Activated CD4-positive, alpha-beta T cell treated with anti-CD3 and anti-CD28 coated beads, Interleukin-2, amount 50 U/mL, for 24 hours (primary cell): ENCODE measurements around the gene SLITRK5.

Experiments used
- DNase-seq, 2 donors: peaks; one replicate each; pipeline ENCODE4 v3.0.0-alpha.2; 2020; ENCODE audit warnings: low read depth in 1 of 2, low spot score in 1 of 2

SLITRK5 gene

DNA sequence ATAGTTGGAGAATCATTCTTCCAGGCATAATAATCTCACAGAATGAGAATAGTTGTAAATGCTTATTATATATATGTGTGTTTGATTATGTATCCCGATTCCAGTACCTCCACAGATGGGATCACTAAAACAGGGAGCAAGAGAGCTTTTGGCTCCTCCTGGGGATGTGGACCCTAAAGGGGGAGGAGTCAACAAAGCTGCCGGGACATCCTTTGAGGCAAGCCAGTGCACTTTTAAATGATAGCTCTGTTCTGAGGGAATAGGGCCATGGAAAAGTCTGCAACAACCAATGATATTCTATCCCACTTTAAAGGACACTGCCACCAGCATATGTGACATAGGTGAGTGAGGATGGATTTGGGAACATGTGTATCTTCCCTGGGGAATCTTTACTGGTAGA is 40.8 kb downstream of the SLITRK5 start:
- DNase-seq, result no peak
